HepG2 (cell line): Measurements from ENCODE around the gene PDIA4. TPM values are rescaled to one million over a fixed set of nuclear protein-coding genes. Genes with fewer than 3 reads are reported as not detected.
A peak's percentile ranks its signal among the peaks of the same experiment; 100 is the strongest.

Experiments used
- FOXA3 ChIP-seq: IDR thresholded peaks from 2 replicates; pipeline ENCODE4 v1.6.1; 2016; ENCODE audit warnings: missing genetic modification reagents, missing compliant biosample characterization
- KMT2B ChIP-seq: IDR thresholded peaks from 2 replicates; pipeline ENCODE4 v1.6.1; 2016; ENCODE audit warnings: missing genetic modification reagents, missing compliant biosample characterization
- NR2F6 ChIP-seq, 2 experiments: IDR thresholded peaks; 2 replicates each; pipeline ENCODE4 v1.6.1; 2016; ENCODE audit warnings: antibody characterized with exemption in 1 of 2, mild to moderate bottlenecking in 1 of 2
- POGZ ChIP-seq: sonication (generic); formaldehyde crosslinking; IDR thresholded peaks from 2 replicates; pipeline ENCODE4 v1.4.0; 2020; ENCODE audit warnings: mild to moderate bottlenecking, missing genetic modification reagents
- SIX1 ChIP-seq: sonication (generic); formaldehyde crosslinking; IDR thresholded peaks from 2 replicates; pipeline ENCODE4 v1.4.0; 2020; ENCODE audit warnings: missing genetic modification reagents, borderline replicate concordance
- TAF1 ChIP-seq: sonication (generic); formaldehyde crosslinking; IDR thresholded peaks from 2 replicates; pipeline ENCODE4 v1.4.0; 2020; ENCODE audit warnings: missing genetic modification reagents
- TBL1XR1 ChIP-seq: fragments of 150-350 bp; IDR thresholded peaks from 2 replicates; pipeline ENCODE4 v1.6.1; 2014; ENCODE audit warnings: borderline replicate concordance, low read length; ENCODE audit not compliant: partially characterized antibody
- ZFP36 ChIP-seq: fragments of 150-350 bp; IDR thresholded peaks from 2 replicates; pipeline ENCODE4 v1.6.1; 2018; ENCODE audit warnings: borderline replicate concordance, low read length, low read depth; ENCODE audit not compliant: partially characterized antibody
- ZNF12 ChIP-seq: sonication (generic); formaldehyde crosslinking; IDR thresholded peaks from 2 replicates; pipeline ENCODE4 v1.5.0; 2020; ENCODE audit warnings: missing genetic modification reagents
- ZNF264 ChIP-seq: sonication (generic); formaldehyde crosslinking; IDR thresholded peaks from 2 replicates; pipeline ENCODE4 v1.4.0; 2020; ENCODE audit warnings: missing genetic modification reagents
- ZNF574 ChIP-seq: sonication (generic); formaldehyde crosslinking; IDR thresholded peaks from 2 replicates; pipeline ENCODE4 v1.4.0; 2020; ENCODE audit warnings: missing genetic modification reagents
- ZNF777 ChIP-seq: sonication (generic); formaldehyde crosslinking; IDR thresholded peaks from 2 replicates; pipeline ENCODE4 v1.4.0; 2020; ENCODE audit warnings: missing genetic modification reagents
- polyA plus RNA-seq, 8 experiments: library from polyadenylated mRNA; depleted of rRNA in 3 of 8; stranded (reverse) in 7 of 8; unstranded in 1 of 8; fragments of >200 nt; fragmentation: Illumina TruSeq in 4 of 8; extraction: Trizol in 4 of 8; gene quantifications; 2 replicates each; pipeline versions ENCODE4 v1.2.1 to v1.2.3, GENCODE V29; 2011 to 2016; ENCODE audit warnings: low read depth in 4 of 8, missing spikeins in 1 of 8, mixed read lengths in 1 of 8; ENCODE audit not compliant: insufficient read depth in 1 of 8
- total RNA-seq, 5 experiments: library from RNA; depleted of rRNA; stranded (reverse); fragments of >200 nt; fragmentation: Illumina TruSeq; extraction: Trizol; gene quantifications; 2 replicates each; pipeline ENCODE4 v1.2.3, GENCODE V29; 2016; ENCODE audit warnings: low read depth in 1 of 5
- TF ChIP-seq, protein P1 (sequence below): IDR thresholded peaks from 2 replicates; pipeline ENCODE4 v1.6.1; 2016; ENCODE audit warnings: mild to moderate bottlenecking
- TF ChIP-seq, protein P2 (sequence below): conservative IDR thresholded peaks from 2 replicates; pipeline ENCODE4 v1.6.1; 2018; ENCODE audit warnings: missing genetic modification reagents
- TF ChIP-seq, protein P3 (sequence below): sonication (generic); formaldehyde crosslinking; IDR thresholded peaks from 2 replicates; pipeline ENCODE4 v1.5.0; 2020; ENCODE audit warnings: mild to moderate bottlenecking, missing genetic modification reagents, borderline replicate concordance
- TF ChIP-seq, protein P4 (sequence below): sonication (generic); formaldehyde crosslinking; IDR thresholded peaks from 2 replicates; pipeline ENCODE4 v1.4.0; 2020; ENCODE audit warnings: missing genetic modification reagents
- TF ChIP-seq, protein P5 (sequence below): IDR thresholded peaks from 2 replicates; pipeline ENCODE4 v1.6.1; 2012; ENCODE audit warnings: inconsistent platforms

Gene PDIA4
- total and polyA plus RNA-seq, 2 of the 13 experiments (the other 11 are each of a cell fraction or from before 2014, with no cell fraction given), result 278 to 402 TPM

DNA sequence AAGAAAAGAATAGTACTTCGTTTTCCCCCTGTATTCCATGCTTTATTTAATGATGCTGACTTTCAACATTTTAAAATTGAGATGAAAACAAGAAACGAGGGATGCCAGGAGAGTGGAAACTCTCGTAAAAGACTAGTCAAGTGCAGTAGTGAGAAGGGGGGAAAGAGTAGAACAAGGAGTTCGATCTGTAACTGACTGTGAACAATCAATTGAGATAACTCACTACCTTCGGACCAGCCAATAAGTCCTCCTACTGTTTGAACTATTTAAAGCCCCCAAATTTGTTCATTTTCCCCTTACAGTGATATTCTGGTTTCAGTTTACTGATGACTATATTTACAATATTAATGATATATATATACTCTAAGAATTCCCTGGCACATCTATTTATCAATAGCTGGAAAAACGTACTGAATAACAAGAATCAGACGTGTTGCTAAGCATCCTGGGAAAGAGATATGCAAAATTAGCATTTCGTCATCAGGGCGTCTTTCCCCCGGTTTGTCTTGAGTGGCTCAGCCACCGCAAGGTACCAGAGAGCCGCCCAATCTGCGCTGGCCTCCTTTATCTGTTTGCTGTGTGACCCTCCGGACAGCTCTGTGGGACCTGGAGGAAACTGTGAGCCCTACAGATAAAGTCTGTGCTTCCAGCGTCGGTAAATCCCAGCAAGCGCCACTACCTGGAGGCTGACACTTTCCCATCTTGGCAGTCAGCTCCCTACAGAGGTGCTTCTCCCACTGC lies 41.1 kb downstream of the PDIA4 start (continued):
- TF ChIP-seq ZFP36, result peak; percentile 59
- TF ChIP-seq, protein P1, sequence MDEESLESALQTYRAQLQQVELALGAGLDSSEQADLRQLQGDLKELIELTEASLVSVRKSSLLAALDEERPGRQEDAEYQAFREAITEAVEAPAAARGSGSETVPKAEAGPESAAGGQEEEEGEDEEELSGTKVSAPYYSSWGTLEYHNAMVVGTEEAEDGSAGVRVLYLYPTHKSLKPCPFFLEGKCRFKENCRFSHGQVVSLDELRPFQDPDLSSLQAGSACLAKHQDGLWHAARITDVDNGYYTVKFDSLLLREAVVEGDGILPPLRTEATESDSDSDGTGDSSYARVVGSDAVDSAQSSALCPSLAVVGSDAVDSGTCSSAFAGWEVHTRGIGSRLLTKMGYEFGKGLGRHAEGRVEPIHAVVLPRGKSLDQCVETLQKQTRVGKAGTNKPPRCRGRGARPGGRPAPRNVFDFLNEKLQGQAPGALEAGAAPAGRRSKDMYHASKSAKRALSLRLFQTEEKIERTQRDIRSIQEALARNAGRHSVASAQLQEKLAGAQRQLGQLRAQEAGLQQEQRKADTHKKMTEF (CRISPR knock-in tag), result peak; percentile 68
- TF ChIP-seq, protein P2, sequence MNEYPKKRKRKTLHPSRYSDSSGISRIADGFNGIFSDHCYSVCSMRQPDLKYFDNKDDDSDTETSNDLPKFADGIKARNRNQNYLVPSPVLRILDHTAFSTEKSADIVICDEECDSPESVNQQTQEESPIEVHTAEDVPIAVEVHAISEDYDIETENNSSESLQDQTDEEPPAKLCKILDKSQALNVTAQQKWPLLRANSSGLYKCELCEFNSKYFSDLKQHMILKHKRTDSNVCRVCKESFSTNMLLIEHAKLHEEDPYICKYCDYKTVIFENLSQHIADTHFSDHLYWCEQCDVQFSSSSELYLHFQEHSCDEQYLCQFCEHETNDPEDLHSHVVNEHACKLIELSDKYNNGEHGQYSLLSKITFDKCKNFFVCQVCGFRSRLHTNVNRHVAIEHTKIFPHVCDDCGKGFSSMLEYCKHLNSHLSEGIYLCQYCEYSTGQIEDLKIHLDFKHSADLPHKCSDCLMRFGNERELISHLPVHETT (CRISPR knock-in tag), result no peak; the same call in 1 of the 2 replicates
- TF ChIP-seq, protein P3, sequence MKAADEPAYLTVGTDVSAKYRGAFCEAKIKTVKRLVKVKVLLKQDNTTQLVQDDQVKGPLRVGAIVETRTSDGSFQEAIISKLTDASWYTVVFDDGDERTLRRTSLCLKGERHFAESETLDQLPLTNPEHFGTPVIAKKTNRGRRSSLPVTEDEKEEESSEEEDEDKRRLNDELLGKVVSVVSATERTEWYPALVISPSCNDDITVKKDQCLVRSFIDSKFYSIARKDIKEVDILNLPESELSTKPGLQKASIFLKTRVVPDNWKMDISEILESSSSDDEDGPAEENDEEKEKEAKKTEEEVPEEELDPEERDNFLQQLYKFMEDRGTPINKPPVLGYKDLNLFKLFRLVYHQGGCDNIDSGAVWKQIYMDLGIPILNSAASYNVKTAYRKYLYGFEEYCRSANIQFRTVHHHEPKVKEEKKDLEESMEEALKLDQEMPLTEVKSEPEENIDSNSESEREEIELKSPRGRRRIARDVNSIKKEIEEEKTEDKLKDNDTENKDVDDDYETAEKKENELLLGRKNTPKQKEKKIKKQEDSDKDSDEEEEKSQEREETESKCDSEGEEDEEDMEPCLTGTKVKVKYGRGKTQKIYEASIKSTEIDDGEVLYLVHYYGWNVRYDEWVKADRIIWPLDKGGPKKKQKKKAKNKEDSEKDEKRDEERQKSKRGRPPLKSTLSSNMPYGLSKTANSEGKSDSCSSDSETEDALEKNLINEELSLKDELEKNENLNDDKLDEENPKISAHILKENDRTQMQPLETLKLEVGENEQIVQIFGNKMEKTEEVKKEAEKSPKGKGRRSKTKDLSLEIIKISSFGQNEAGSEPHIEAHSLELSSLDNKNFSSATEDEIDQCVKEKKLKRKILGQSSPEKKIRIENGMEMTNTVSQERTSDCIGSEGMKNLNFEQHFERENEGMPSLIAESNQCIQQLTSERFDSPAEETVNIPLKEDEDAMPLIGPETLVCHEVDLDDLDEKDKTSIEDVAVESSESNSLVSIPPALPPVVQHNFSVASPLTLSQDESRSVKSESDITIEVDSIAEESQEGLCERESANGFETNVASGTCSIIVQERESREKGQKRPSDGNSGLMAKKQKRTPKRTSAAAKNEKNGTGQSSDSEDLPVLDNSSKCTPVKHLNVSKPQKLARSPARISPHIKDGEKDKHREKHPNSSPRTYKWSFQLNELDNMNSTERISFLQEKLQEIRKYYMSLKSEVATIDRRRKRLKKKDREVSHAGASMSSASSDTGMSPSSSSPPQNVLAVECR (CRISPR knock-in tag), result peak; percentile 55; the same call in 1 of the 2 replicates
- peak; percentile 72; the same call in 1 of the 2 replicates for TF ChIP-seq ZNF264 (CRISPR knock-in tag)
- TF ChIP-seq TBL1XR1, result peak; percentile 40
- TF ChIP-seq ZNF12 (CRISPR knock-in tag), result 0 out of 2 replicates have a peak, but pooled peaks have one; percentile 26
- peak; percentile 34; the same call in 1 of the 2 replicates for TF ChIP-seq POGZ (CRISPR knock-in tag)
- TF ChIP-seq ZNF777 (CRISPR knock-in tag), result 0 out of 2 replicates have a peak, but pooled peaks have one; percentile 21
- TF ChIP-seq ZNF574 (CRISPR knock-in tag), result peak; percentile 28; the same call in 1 of the 2 replicates
- TF ChIP-seq TAF1 (CRISPR knock-in tag), result peak; percentile 48; the same call in 1 of the 2 replicates
- TF ChIP-seq, protein P4, sequence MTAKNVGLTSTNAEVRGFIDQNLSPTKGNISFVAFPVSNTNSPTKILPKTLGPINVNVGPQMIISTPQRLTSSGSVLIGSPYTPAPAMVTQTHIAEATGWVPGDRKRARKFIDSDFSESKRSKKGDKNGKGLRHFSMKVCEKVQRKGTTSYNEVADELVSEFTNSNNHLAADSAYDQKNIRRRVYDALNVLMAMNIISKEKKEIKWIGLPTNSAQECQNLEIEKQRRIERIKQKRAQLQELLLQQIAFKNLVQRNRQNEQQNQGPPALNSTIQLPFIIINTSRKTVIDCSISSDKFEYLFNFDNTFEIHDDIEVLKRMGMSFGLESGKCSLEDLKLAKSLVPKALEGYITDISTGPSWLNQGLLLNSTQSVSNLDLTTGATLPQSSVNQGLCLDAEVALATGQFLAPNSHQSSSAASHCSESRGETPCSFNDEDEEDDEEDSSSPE (CRISPR knock-in tag), result peak; percentile 12; the same call in 1 of the 2 replicates
- TF ChIP-seq, protein P5, sequence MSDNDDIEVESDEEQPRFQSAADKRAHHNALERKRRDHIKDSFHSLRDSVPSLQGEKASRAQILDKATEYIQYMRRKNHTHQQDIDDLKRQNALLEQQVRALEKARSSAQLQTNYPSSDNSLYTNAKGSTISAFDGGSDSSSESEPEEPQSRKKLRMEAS, result no peak
- peak; percentile 67 for TF ChIP-seq KMT2B (CRISPR knock-in tag)
- 0 out of 2 replicates have a peak, but pooled peaks have one; percentile 45 for TF ChIP-seq FOXA3 (CRISPR knock-in tag)
- TF ChIP-seq SIX1 (CRISPR knock-in tag), result peak; percentile 15; the same call in 1 of the 2 replicates
- no peak for TF ChIP-seq NR2F6 (IDR thresholded peaks at IDR 0.05)
- TF ChIP-seq NR2F6 (CRISPR knock-in tag; IDR thresholded peaks at IDR 0.05), result 0 out of 2 replicates have a peak, but pooled peaks have one; percentile 3
